A549 (cell line): Measurements from ENCODE around the gene CMIP. TPM values are rescaled to one million over a fixed set of nuclear protein-coding genes. Genes with fewer than 3 reads are reported as not detected.
"Not testable (repeated sequence)": the region's sequence is repeated elsewhere in the genome, so short reads cannot be mapped to it uniquely, and the experiment has no call there.

ENCODE experiments used
- ATAC-seq, 2 experiments: fragments of 200-7000 bp in 1 of 2; fragments of >200 bp in 1 of 2; cut with Nextera tagmentation in 1 of 2; cut with Tn5 transposase in 1 of 2; 3 replicates each; pipeline versions ENCODE4 v1.8.0 to v1.9.1; 2018 to 2020; ENCODE audit warnings: mild to moderate bottlenecking in 1 of 2, moderate library complexity in 1 of 2
- CTCF ChIA-PET: fragments of 300-600 bp; sonication (Branson Sonifier 250); formaldehyde crosslinking; extraction: SDS; loops from one replicate; lab custom pipeline; 2021; ENCODE audit warnings: antibody characterized with exemption, inconsistent platforms; lab: Yijun Ruan, JAX
- POLR2A ChIA-PET: fragments of 350-600 bp; formaldehyde crosslinking; extraction: SDS; loops from one replicate; lab custom pipeline; 2021; ENCODE audit warnings: antibody characterized with exemption, inconsistent platforms; lab: Yijun Ruan, JAX
- DNase-seq, 2 experiments: peaks; one replicate each; pipeline versions ENCODE4 v3.0.0 to v3.0.0-alpha.2; 2011 to 2016; ENCODE audit warnings: low read depth in 1 of 2, low spot score in 1 of 2
- FAIRE-seq: peaks from 2 replicates; lab custom pipeline; 2011; peaks lifted over from hg19 to GRCh38; lab: Jason Lieb, UNC
- H3K27ac ChIP-seq, 2 experiments: fragments of >200 bp; sonication (Bioruptor Twin); formaldehyde crosslinking; 3 replicates each; pipeline ENCODE4 v1.5.1; 2016 to 2017
- H3K4me1 ChIP-seq: fragments of >200 bp; sonication (Bioruptor Twin); formaldehyde crosslinking; 3 replicates; pipeline ENCODE4 v1.6.1; 2016
- H3K4me2 ChIP-seq: fragments of >200 bp; sonication (Bioruptor Twin); formaldehyde crosslinking; 3 replicates; pipeline ENCODE4 v1.6.1; 2016
- H3K4me3 ChIP-seq: fragments of >200 bp; sonication (Bioruptor Twin); formaldehyde crosslinking; 3 replicates; pipeline ENCODE4 v1.5.1; 2016
- H3K9me3 ChIP-seq: fragments of >200 bp; sonication (Bioruptor Twin); formaldehyde crosslinking; 3 replicates; pipeline ENCODE4 v1.6.1; 2016
- CBX8 ChIP-seq: fragments of 200-600 bp; sonication (generic); IDR thresholded peaks from 2 replicates; pipeline ENCODE4 v1.6.1; 2016
- CEBPB ChIP-seq, 2 experiments: fragments of >200 bp in 1 of 2; sonication (Bioruptor Twin) in 1 of 2; formaldehyde crosslinking in 1 of 2; IDR thresholded peaks; 2 replicates each; pipeline ENCODE4 v1.6.1; 2012 to 2016
- CHD4 ChIP-seq: fragments of 200-600 bp; sonication (generic); IDR thresholded peaks from 2 replicates; pipeline ENCODE4 v1.6.1; 2016; ENCODE audit warnings: antibody characterized with exemption, mild to moderate bottlenecking, borderline replicate concordance
- CTCF ChIP-seq: fragments of >200 bp; sonication (Bioruptor Twin); formaldehyde crosslinking; IDR thresholded peaks from 3 replicates; pipeline ENCODE4 v1.5.1; 2016
- ESRRA ChIP-seq: fragments of 150-350 bp; IDR thresholded peaks from 2 replicates; pipeline ENCODE4 v1.6.1; 2014; ENCODE audit warnings: mild to moderate bottlenecking, low read length, borderline replicate concordance
- FOSB ChIP-seq: fragments of 250-450 bp; sonication (Bioruptor Pico); IDR thresholded peaks from 2 replicates; pipeline ENCODE4 v1.5.0; 2020; ENCODE audit warnings: mild to moderate bottlenecking, moderate library complexity
- FOXS1 ChIP-seq: fragments of 250-450 bp; sonication (Bioruptor Pico); IDR thresholded peaks from 2 replicates; pipeline ENCODE4 v1.5.0; 2020; ENCODE audit warnings: mild to moderate bottlenecking, moderate library complexity
- HOXB13 ChIP-seq: fragments of 250-450 bp; sonication (Bioruptor Pico); IDR thresholded peaks from 2 replicates; pipeline ENCODE4 v1.5.0; 2020; ENCODE audit warnings: low read depth, mild to moderate bottlenecking, moderate library complexity
- HOXB5 ChIP-seq: fragments of 250-450 bp; sonication (Bioruptor Pico); IDR thresholded peaks from 2 replicates; pipeline ENCODE4 v1.5.0; 2020; ENCODE audit warnings: mild to moderate bottlenecking, moderate library complexity
- MAFK ChIP-seq: fragments of 450-650 bp; IDR thresholded peaks from 2 replicates; pipeline ENCODE4 v1.6.1; 2014; ENCODE audit not compliant: partially characterized antibody
- MAX ChIP-seq: IDR thresholded peaks from 2 replicates; pipeline ENCODE4 v1.6.1; 2012
- NR3C1 ChIP-seq: fragments of >200 bp; sonication (Bioruptor Twin); formaldehyde crosslinking; IDR thresholded peaks from 3 replicates; pipeline ENCODE4 v1.6.1; 2017
- PBX3 ChIP-seq: IDR thresholded peaks from 2 replicates; pipeline ENCODE4 v1.6.1; 2012
- POLR2A ChIP-seq: IDR thresholded peaks from 2 replicates; pipeline ENCODE4 v1.6.1; 2012; ENCODE audit warnings: mild to moderate bottlenecking, low read length
- RAD21 ChIP-seq, 2 experiments: fragments of >200 bp in 1 of 2; sonication (Bioruptor Twin) in 1 of 2; formaldehyde crosslinking in 1 of 2; IDR thresholded peaks in 1 of 2; conservative IDR thresholded peaks in 1 of 2; 2 replicates in 1 of 2; 3 replicates in 1 of 2; pipeline ENCODE4 v1.6.1; 2012 to 2018; ENCODE audit warnings: inconsistent platforms in 1 of 2
- RCOR1 ChIP-seq: fragments of 150-350 bp; IDR thresholded peaks from 2 replicates; pipeline ENCODE4 v1.6.1; 2014; ENCODE audit warnings: antibody characterized with exemption, low read length, low read depth
- REST ChIP-seq: fragments of 200-600 bp; sonication (generic); IDR thresholded peaks from 2 replicates; pipeline ENCODE4 v1.6.1; 2016; ENCODE audit warnings: antibody characterized with exemption, mild to moderate bottlenecking, moderate library complexity
- TFCP2L1 ChIP-seq: fragments of 250-450 bp; sonication (Bioruptor Pico); IDR thresholded peaks from 2 replicates; pipeline ENCODE4 v1.5.0; 2021; ENCODE audit warnings: mild to moderate bottlenecking
- USF2 ChIP-seq: fragments of 450-650 bp; IDR thresholded peaks from 2 replicates; pipeline ENCODE4 v1.6.1; 2014; ENCODE audit warnings: antibody characterized with exemption
- ZC3H11A ChIP-seq: fragments of 450-650 bp; IDR thresholded peaks from 2 replicates; pipeline ENCODE4 v1.6.1; 2014; ENCODE audit warnings: antibody characterized with exemption, mild to moderate bottlenecking
- ZFP36 ChIP-seq: fragments of 450-650 bp; IDR thresholded peaks from 2 replicates; pipeline ENCODE4 v1.6.1; 2014; ENCODE audit warnings: borderline replicate concordance; ENCODE audit not compliant: partially characterized antibody
- ZNF302 ChIP-seq: fragments of 250-450 bp; sonication (Bioruptor Pico); IDR thresholded peaks from 2 replicates; pipeline ENCODE4 v1.9.0; 2021; ENCODE audit warnings: inconsistent platforms, mild to moderate bottlenecking, moderate library complexity
- WGBS: methylation state at CpG from one replicate; pipeline ENCODE4 v1.1.6; 2017; ENCODE audit errors: missing lambda C conversion rate; 5-methylcytosine and 5-hydroxymethylcytosine counted together
- polyA plus RNA-seq, 4 experiments: library from polyadenylated mRNA; depleted of rRNA in 3 of 4; stranded (reverse); fragments of >200 nt; fragmentation: RNase III in 1 of 4; extraction: RNeasy Plus Mini Kit Qiagen cat#74134 plus additional on column Dnase treatment in 1 of 4; gene quantifications; 2 replicates in 3 of 4; 3 replicates in 1 of 4; pipeline ENCODE4 v1.2.3, GENCODE V29; 2011 to 2017

The CMIP gene
- polyA plus RNA-seq, 2 of the 4 experiments (the other 2 are of a cell fraction) = 21.6 to 125 TPM

GRCh38 chr16:81576696-81577095, 132.1 kb downstream of the CMIP start (continued):
- TF ChIP-seq CTCF (no peak), ZFP36 (no peak), RAD21 (conservative IDR thresholded peaks at IDR 0.05 in 1 of 2, IDR thresholded peaks at IDR 0.05 in 1 of 2) (no peak), MAX (no peak)

- FAIRE-seq, H3K27ac ChIP-seq, ATAC-seq, DNase-seq, H3K4me3 ChIP-seq, H3K9me3 ChIP-seq, CTCF ChIA-PET, H3K4me2 ChIP-seq, POLR2A ChIA-PET: not testable (repeated sequence)
- peaks cover 69% of the 10 kb centered on the region for H3K4me1 ChIP-seq
Observed at GRCh38 chr16:81577272-81577671, 132.7 kb downstream of the CMIP start.

- ChIA-PET POLR2A (no interaction called here), CTCF (interaction anchor here (0.9 to 2.9 kb wide), 2 partner anchors 10 to 16 kb away, joined by 4 to 10 read pairs; no protein-coding TSS in a partner anchor)
- TF ChIP-seq NR3C1 (no peak), REST (no peak), POLR2A (no peak), CEBPB (IDR thresholded peaks at IDR 0.05) (no peak), RCOR1 (no peak), MAFK (no peak), ZNF302 (no peak), HOXB5 (no peak), ESRRA (no peak), USF2 (no peak), FOSB (CRISPR knock-in tag) (no peak), FOXS1 (CRISPR knock-in tag) (no peak), TFCP2L1 (no peak), MAX (no peak), ZC3H11A (no peak), CHD4 (no peak), HOXB13 (CRISPR knock-in tag) (no peak), PBX3 (no peak), CBX8 (no peak)
- Histone ChIP-seq H3K4me2 (no peak overlapping the region), H3K4me3 (no peak overlapping the region), H3K27ac (no peak overlapping the region), H3K4me1 (peaks cover 69% of the 10 kb centered on the region), H3K9me3 (no peaks in the 10 kb centered on the region)
- no peak for ATAC-seq
- DNase-seq = no peak
- WGBS = 98% methylated on average over 2 of the region's 2 CpGs
- no peak for FAIRE-seq
Observed at GRCh38 chr16:81578076-81578475, 133.5 kb downstream of the CMIP start.
